Loucy (cell line): ENCODE measurements around the gene CA5A.

Experiments used
- H2AFZ ChIP-seq: fragments of 200-600 bp; sonication (generic); 2 replicates; pipeline ENCODE4 v1.6.0; 2016; ENCODE audit warnings: antibody characterized with exemption, mild to moderate bottlenecking, low read length, moderate library complexity
- H3F3A ChIP-seq: fragments of 200-600 bp; 2 replicates; pipeline ENCODE4 v1.6.0; 2016; ENCODE audit warnings: antibody characterized with exemption, low read depth, mild to moderate bottlenecking
- H3K27me3 ChIP-seq: fragments of 200-600 bp; sonication (generic); 2 replicates; pipeline ENCODE4 v1.6.1; 2014; ENCODE audit warnings: low read length, mild to moderate bottlenecking; ENCODE audit not compliant: insufficient read depth, poor library complexity, severe bottlenecking
- H3K36me3 ChIP-seq: fragments of 200-600 bp; sonication (generic); 2 replicates; pipeline ENCODE4 v1.6.1; 2016; ENCODE audit warnings: low read length; ENCODE audit not compliant: insufficient read depth
- H3K4me1 ChIP-seq: fragments of 200-600 bp; sonication (generic); 2 replicates; pipeline ENCODE4 v1.5.1; 2014; ENCODE audit warnings: low read length, mild to moderate bottlenecking; ENCODE audit not compliant: insufficient read depth, poor library complexity, severe bottlenecking
- H3K4me2 ChIP-seq: fragments of 200-600 bp; sonication (generic); 2 replicates; pipeline ENCODE4 v1.6.0; 2014; ENCODE audit warnings: antibody characterized with exemption, low read length, low read depth, mild to moderate bottlenecking; ENCODE audit not compliant: poor library complexity, severe bottlenecking
- H3K4me3 ChIP-seq: fragments of 200-600 bp; sonication (generic); 2 replicates; pipeline ENCODE4 v1.5.1; 2014; ENCODE audit warnings: low read length, mild to moderate bottlenecking, mixed read lengths; ENCODE audit not compliant: poor library complexity, severe bottlenecking
- H3K79me2 ChIP-seq: fragments of 200-600 bp; sonication (generic); 2 replicates; pipeline ENCODE4 v1.6.1; 2014; ENCODE audit warnings: low read length; ENCODE audit not compliant: insufficient read depth
- H3K9ac ChIP-seq: fragments of 200-600 bp; sonication (generic); 2 replicates; pipeline ENCODE4 v1.6.0; 2014; ENCODE audit warnings: mild to moderate bottlenecking, low read depth, low read length, moderate library complexity; ENCODE audit not compliant: poor library complexity, severe bottlenecking
- H3K9me2 ChIP-seq: fragments of 200-600 bp; sonication (generic); replicated peaks from 2 replicates; pipeline ENCODE4 v1.6.1; 2016; ENCODE audit warnings: low read depth, low read length, mixed read lengths
- H3K9me3 ChIP-seq: fragments of 200-600 bp; sonication (generic); 2 replicates; pipeline ENCODE4 v1.6.1; 2014; ENCODE audit warnings: mild to moderate bottlenecking, antibody characterized with exemption, low read length, low read depth; ENCODE audit not compliant: insufficient read depth
- H4K20me1 ChIP-seq: fragments of 200-600 bp; sonication (generic); 2 replicates; pipeline ENCODE4 v1.6.0; 2014; ENCODE audit warnings: antibody characterized with exemption, low read length, mild to moderate bottlenecking; ENCODE audit not compliant: insufficient read depth, poor library complexity, severe bottlenecking
- EZH2phosphoT487 ChIP-seq: fragments of 200-600 bp; IDR thresholded peaks from 2 replicates; pipeline ENCODE4 v1.6.1; 2018; ENCODE audit warnings: antibody characterized with exemption, mild to moderate bottlenecking, moderate library complexity, borderline replicate concordance
- TF ChIP-seq, protein P1 (sequence below): fragments of 200-600 bp; sonication (generic); conservative IDR thresholded peaks from 2 replicates; pipeline ENCODE4 v1.5.1; 2014; ENCODE audit warnings: mild to moderate bottlenecking, antibody characterized with exemption, low read length

CA5A gene

DNA sequence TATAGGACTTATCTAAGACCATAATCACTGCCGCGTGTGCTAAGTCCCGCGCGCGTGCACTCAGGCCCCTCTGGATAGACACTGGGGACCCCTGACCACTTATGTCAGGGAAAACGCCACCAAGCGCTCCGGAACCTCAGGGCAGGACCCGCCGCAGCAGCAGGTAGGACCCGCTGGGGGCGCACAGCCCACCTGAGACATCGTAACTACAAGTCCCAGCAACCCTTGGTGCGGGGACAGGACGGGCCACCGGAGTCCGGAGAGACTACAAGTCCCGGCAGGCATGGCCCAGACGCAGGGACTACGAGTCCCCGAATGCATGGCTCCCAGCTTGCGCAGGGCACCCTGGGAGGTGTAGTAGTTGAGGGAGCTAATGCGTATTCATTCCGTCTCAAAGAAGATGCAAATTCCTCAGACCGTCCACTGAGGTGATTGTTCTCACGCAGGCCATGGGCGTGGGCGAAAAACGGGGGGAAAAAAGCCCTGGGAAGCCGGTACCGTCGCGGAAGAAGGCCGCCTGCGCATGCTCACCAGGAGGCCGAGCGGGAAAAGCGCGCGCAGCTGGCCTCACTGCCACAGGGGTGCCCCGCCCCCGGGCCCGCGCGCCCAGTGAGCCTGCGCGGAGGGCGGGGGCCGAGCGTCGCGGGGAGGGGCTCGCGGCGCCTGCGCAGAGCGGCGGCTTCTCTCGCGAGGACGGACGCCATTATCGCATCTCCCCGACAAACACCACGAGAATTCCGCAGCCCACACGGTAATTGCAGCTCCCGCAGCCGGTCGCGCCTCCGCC is 14.6 kb upstream of the CA5A start, which contains the start of gene BANP:
Gene BANP (plus strand): TSS at position 670 of the 787 bp plus-strand sequence. CDS start 23,682 bp downstream, outside the sequence.
- TF ChIP-seq, protein P1, sequence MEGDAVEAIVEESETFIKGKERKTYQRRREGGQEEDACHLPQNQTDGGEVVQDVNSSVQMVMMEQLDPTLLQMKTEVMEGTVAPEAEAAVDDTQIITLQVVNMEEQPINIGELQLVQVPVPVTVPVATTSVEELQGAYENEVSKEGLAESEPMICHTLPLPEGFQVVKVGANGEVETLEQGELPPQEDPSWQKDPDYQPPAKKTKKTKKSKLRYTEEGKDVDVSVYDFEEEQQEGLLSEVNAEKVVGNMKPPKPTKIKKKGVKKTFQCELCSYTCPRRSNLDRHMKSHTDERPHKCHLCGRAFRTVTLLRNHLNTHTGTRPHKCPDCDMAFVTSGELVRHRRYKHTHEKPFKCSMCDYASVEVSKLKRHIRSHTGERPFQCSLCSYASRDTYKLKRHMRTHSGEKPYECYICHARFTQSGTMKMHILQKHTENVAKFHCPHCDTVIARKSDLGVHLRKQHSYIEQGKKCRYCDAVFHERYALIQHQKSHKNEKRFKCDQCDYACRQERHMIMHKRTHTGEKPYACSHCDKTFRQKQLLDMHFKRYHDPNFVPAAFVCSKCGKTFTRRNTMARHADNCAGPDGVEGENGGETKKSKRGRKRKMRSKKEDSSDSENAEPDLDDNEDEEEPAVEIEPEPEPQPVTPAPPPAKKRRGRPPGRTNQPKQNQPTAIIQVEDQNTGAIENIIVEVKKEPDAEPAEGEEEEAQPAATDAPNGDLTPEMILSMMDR: peak; percentile 26; the same call in 1 of the 2 replicates
- TF ChIP-seq EZH2phosphoT487: no peak
- Histone ChIP-seq H2AFZ (peak within 1 kb of the TSS; percentile 99), H3K27me3 (no peaks in the 10 kb centered on the region), H3K36me3 (no peaks in the 10 kb centered on the region), H3K9ac (peak within 1 kb of the TSS; percentile 98), H3K79me2 (peaks cover 44% of the 10 kb centered on the region), H3K9me3 (no peaks in the 10 kb centered on the region), H3F3A (no peaks in the 10 kb centered on the region), H3K4me1 (peaks cover 26% of the 10 kb centered on the region), H3K4me2 (peak within 1 kb of the TSS; percentile 91), H4K20me1 (peaks cover 3% of the 10 kb centered on the region), H3K4me3 (peak within 1 kb of the TSS; percentile 94), H3K9me2 (no peaks in the 10 kb centered on the region)

DNA sequence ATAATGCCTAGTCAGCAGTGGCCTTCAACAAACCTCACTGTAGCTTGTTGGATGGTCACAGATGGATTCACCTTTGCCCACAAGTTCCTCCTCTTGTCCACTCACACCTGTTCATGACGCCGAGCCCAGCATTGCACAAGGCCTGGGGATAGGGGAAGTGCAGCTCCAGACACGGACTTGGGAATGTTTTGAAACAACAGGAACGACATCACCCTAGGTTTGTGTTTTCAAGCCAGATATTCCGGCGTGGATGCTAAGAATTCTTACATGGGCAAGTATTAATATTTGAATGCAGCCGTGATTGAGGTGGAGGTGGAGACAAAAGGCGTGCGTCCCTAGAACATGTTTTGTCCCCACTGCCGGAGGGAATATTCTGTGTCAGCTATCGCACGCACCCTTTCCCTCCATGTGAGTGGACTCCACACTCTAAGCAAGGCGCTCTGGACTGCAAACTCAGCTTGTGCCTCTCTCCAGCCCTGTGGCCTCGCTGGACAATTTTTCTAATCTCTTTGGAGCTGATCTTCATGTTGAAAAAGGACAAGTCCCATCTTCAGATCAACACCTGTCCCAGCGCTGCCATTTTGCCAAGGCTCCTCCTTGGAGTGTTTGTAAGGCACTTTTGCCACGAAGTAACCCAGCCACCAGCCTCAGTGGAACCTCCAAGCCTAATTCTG is 12.9 kb upstream of the CA5A start:
- H3K4me3 ChIP-seq: no peak overlapping the region
- H3K4me1 ChIP-seq: peaks cover 12% of the 10 kb centered on the region
- H3F3A ChIP-seq: no peaks in the 10 kb centered on the region
- H3K4me2 ChIP-seq: no peak overlapping the region
- H3K79me2 ChIP-seq: peaks cover 26% of the 10 kb centered on the region
- H3K36me3 ChIP-seq: no peaks in the 10 kb centered on the region
- peaks cover under 1% of the 10 kb centered on the region for H4K20me1 ChIP-seq
- H3K27me3 ChIP-seq: no peaks in the 10 kb centered on the region
- no peaks in the 10 kb centered on the region for H3K9me2 ChIP-seq
- no peak overlapping the region for H2AFZ ChIP-seq
- TF ChIP-seq EZH2phosphoT487: no peak
- TF ChIP-seq, protein P1: no peak
- H3K9me3 ChIP-seq: no peaks in the 10 kb centered on the region
- H3K9ac ChIP-seq: no peak overlapping the region

DNA sequence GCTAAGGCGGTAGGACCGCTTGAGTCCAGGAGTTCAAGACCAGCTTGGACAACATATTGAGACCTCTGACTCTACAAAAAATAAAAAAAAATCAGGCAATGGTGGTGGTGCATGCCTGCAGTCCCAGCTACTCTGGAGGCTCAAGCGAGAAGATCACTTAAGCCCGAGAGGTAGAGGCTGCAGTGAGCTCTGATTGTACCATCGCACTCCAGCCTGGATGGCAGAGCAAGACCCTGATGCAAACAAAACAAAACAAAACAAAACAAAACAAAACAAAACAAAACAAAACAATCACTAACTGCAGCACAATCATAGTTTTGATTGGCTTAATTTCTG is 12.4 kb upstream of the CA5A start:
- no peak overlapping the region for H3K4me3 ChIP-seq
- no peak overlapping the region for H2AFZ ChIP-seq
- no peaks in the 10 kb centered on the region for H3K27me3 ChIP-seq
- no peaks in the 10 kb centered on the region for H3F3A ChIP-seq
- TF ChIP-seq, protein P1: no peak
- TF ChIP-seq EZH2phosphoT487: no peak
- no peak overlapping the region for H3K9ac ChIP-seq
- H3K4me2 ChIP-seq: no peak overlapping the region
- peaks cover 8% of the 10 kb centered on the region for H3K4me1 ChIP-seq
- H4K20me1 ChIP-seq: no peaks in the 10 kb centered on the region
- H3K9me2 ChIP-seq: no peaks in the 10 kb centered on the region
- H3K9me3 ChIP-seq: no peaks in the 10 kb centered on the region
- no peaks in the 10 kb centered on the region for H3K36me3 ChIP-seq
- H3K79me2 ChIP-seq: peaks cover 21% of the 10 kb centered on the region
